Skin epidermis (tissue), 12 donors: ENCODE data around the gene CCL17.
"Not testable (repeated sequence)": the region's sequence is repeated elsewhere in the genome, so short reads cannot be mapped to it uniquely, and the experiment has no call there.

Experiments used
- H3K27ac ChIP-seq, 21 experiments: fragments of 200-600 bp; sonication (generic) in 11 of 21; one replicate each; pipeline ENCODE4 v1.5.0; 2020; ENCODE audit warnings: mild to moderate bottlenecking in 3 of 21, inconsistent platforms in 2 of 21, moderate library complexity in 2 of 21
- H3K4me3 ChIP-seq, 7 experiments: fragments of 200-600 bp; sonication (generic) in 2 of 7; one replicate each; pipeline ENCODE4 v1.5.0; 2020; ENCODE audit warnings: inconsistent platforms in 2 of 7, mild to moderate bottlenecking in 2 of 7, moderate library complexity in 1 of 7

The CCL17 gene

GRCh38 chr16:57391708-57392107 lies 12.9 kb upstream of the CCL17 start:
- H3K27ac ChIP-seq = no peak overlapping the region
- no peak overlapping the region for H3K4me3 ChIP-seq

- Histone ChIP-seq H3K27ac (no peak overlapping the region), H3K4me3 (no peak overlapping the region)
Observed at GRCh38 chr16:57392694-57393093, 11.9 kb upstream of the CCL17 start.

GRCh38 chr16:57394444-57394843 lies 10.1 kb upstream of the CCL17 start:
- H3K27ac ChIP-seq = no peak overlapping the region
- H3K4me3 ChIP-seq = no peak overlapping the region

GRCh38 chr16:57395026-57395425 lies 9.5 kb upstream of the CCL17 start:
- Histone ChIP-seq H3K27ac (no peak overlapping the region), H3K4me3 (no peak overlapping the region)

- no peak overlapping the region for H3K27ac ChIP-seq
- H3K4me3 ChIP-seq = no peak overlapping the region
Observed at GRCh38 chr16:57396786-57397185, 7.8 kb upstream of the CCL17 start.

- not testable (repeated sequence) for H3K27ac ChIP-seq, H3K4me3 ChIP-seq
Observed at GRCh38 chr16:57397493-57397892, 7.1 kb upstream of the CCL17 start.

- no peak overlapping the region for H3K27ac ChIP-seq
- no peak overlapping the region for H3K4me3 ChIP-seq
Observed at GRCh38 chr16:57401943-57402640, 2.5 kb upstream of the CCL17 start.

GRCh38 chr16:57405097-57405496 lies 530 bp downstream of the CCL17 start:
- Histone ChIP-seq H3K27ac (no peak overlapping the region), H3K4me3 (no peak overlapping the region)

GRCh38 chr16:57406881-57407280 lies 2.3 kb downstream of the CCL17 start:
- no peak overlapping the region for H3K27ac ChIP-seq

GRCh38 chr16:57407521-57408353 lies 3.2 kb downstream of the CCL17 start:
- H3K27ac ChIP-seq = no peak overlapping the region
- no peak overlapping the region for H3K4me3 ChIP-seq

More at GRCh38 chr16:57406881-57407280, 2.3 kb downstream of the CCL17 start:
- H3K4me3 ChIP-seq = no peak overlapping the region

GRCh38 chr16:57409065-57409464 lies 4.5 kb downstream of the CCL17 start:
- H3K4me3 ChIP-seq = no peak overlapping the region
- H3K27ac ChIP-seq = peak overlapping the region in 2 of 21 experiments; percentile 31 to 54

GRCh38 chr16:57409870-57410587 lies 5.5 kb downstream of the CCL17 start:
- Histone ChIP-seq H3K27ac (peak overlapping the region in 1 of 21 experiments; percentile 28), H3K4me3 (no peak overlapping the region)

GRCh38 chr16:57411362-57411976 lies 6.9 kb downstream of the CCL17 start:
- Histone ChIP-seq H3K4me3 (no peak overlapping the region), H3K27ac (no peak overlapping the region)

GRCh38 chr16:57412584-57412983 lies 8.0 kb downstream of the CCL17 start:
- no peak overlapping the region for H3K27ac ChIP-seq
- no peak overlapping the region for H3K4me3 ChIP-seq

GRCh38 chr16:57413301-57413730 lies 8.7 kb downstream of the CCL17 start:
- H3K27ac ChIP-seq = no peak overlapping the region
- no peak overlapping the region for H3K4me3 ChIP-seq

- Histone ChIP-seq H3K4me3 (no peak overlapping the region), H3K27ac (no peak overlapping the region)
Observed at GRCh38 chr16:57413733-57414132, 9.2 kb downstream of the CCL17 start.

- Histone ChIP-seq H3K27ac (peak overlapping the region in 4 of 21 experiments; percentile 15 to 73 (median 46)), H3K4me3 (no peak overlapping the region)
Observed at GRCh38 chr16:57416084-57416483, 11.5 kb downstream of the CCL17 start.

- H3K4me3 ChIP-seq = no peak overlapping the region
- H3K27ac ChIP-seq = peak overlapping the region in 2 of 21 experiments; percentile 4 to 18
Observed at GRCh38 chr16:57419506-57419905, 14.9 kb downstream of the CCL17 start.

- H3K4me3 ChIP-seq = no peak overlapping the region
- H3K27ac ChIP-seq = no peak overlapping the region
Observed at GRCh38 chr16:57422026-57422944, 17.7 kb downstream of the CCL17 start.
